Measurements from ENCODE around the gene SNX24.
"Not testable (repeated sequence)": the region's sequence is repeated elsewhere in the genome, so short reads cannot be mapped to it uniquely, and the experiment has no call there.

The SNX24 gene

DNA sequence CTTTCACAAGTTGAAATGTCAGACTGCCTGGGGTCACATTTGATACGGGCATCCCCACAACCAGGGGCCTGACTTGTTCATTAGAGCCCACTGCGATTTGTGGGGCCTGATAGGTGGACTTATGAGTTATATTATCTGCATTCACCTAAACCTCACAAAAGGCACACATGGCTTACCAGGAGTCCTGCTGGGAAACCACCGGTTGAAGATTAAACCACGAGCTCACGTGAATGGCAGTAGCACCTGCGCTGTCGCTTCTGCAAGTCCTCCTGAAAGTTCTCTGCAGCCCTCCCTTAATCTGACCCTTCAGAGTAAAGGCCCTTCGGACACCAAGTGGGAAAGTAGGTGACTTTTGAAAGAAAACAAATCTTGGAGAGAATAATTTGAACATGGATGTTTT is 122.2 kb downstream of the SNX24 start:
- in situ Hi-C loops (cut with HindIII; ENCODE audit: low sequenced_read_pairs): no loop called here
- no peak overlapping the region for H3K4me3 ChIP-seq (ENCODE audit: low read depth, low read length)
- DNase-seq (ENCODE audit: low read depth): no peak

DNA sequence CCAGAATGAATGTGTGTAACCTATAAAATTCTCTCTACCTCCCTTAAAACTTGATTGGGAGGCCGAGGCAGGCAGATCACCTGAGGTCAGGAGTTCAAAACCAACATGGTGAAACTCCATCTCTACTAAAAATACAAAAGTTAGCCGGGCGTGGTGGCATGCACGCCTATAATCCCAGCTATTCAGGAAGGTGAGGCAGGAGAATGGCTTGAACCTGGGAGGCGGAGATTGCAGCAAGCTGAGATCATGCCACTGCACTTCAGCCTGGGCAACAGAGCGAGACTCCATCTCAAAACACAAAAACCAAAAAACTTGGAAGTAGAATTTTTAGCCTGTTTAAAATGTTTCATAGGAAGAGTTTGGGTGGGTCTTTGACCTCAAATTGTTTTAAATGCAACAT is 122.6 kb downstream of the SNX24 start:
- H3K4me3 ChIP-seq (ENCODE audit: low read depth, low read length); in situ Hi-C loops (cut with HindIII; ENCODE audit: low sequenced_read_pairs); DNase-seq (ENCODE audit: low read depth): not testable (repeated sequence)

More for the DNA sequence above, 122.2 kb downstream of the SNX24 start:
- TF ChIP-seq, protein P1, sequence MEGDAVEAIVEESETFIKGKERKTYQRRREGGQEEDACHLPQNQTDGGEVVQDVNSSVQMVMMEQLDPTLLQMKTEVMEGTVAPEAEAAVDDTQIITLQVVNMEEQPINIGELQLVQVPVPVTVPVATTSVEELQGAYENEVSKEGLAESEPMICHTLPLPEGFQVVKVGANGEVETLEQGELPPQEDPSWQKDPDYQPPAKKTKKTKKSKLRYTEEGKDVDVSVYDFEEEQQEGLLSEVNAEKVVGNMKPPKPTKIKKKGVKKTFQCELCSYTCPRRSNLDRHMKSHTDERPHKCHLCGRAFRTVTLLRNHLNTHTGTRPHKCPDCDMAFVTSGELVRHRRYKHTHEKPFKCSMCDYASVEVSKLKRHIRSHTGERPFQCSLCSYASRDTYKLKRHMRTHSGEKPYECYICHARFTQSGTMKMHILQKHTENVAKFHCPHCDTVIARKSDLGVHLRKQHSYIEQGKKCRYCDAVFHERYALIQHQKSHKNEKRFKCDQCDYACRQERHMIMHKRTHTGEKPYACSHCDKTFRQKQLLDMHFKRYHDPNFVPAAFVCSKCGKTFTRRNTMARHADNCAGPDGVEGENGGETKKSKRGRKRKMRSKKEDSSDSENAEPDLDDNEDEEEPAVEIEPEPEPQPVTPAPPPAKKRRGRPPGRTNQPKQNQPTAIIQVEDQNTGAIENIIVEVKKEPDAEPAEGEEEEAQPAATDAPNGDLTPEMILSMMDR (IDR thresholded peaks at IDR 0.05; ENCODE audit: low read depth, low read length, missing control alignments): no peak

DNA sequence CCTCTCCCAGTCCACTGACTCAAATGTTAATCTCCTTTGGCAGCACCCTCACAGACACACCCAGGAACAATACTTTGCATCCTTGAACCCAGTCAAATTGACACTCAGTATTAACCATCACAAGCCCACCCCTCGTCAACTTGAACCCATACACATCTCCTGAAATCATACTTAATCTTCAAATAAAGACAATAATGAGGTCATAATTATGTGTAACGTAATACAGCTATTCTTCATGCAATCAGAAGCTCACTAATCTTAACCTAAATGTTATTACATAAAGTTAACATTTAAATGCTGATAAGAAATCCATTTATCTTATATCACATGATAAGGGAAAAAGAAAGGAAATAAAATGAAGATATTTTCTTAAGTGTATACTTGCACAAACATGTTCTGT is 125.9 kb downstream of the SNX24 start:
- TF ChIP-seq, protein P1 (IDR thresholded peaks at IDR 0.05; ENCODE audit: low read depth, low read length, missing control alignments): no peak
- in situ Hi-C loops (cut with HindIII; ENCODE audit: low sequenced_read_pairs): no loop called here
- DNase-seq (ENCODE audit: low read depth): no peak
- H3K4me3 ChIP-seq (ENCODE audit: low read depth, low read length): no peak overlapping the region

DNA sequence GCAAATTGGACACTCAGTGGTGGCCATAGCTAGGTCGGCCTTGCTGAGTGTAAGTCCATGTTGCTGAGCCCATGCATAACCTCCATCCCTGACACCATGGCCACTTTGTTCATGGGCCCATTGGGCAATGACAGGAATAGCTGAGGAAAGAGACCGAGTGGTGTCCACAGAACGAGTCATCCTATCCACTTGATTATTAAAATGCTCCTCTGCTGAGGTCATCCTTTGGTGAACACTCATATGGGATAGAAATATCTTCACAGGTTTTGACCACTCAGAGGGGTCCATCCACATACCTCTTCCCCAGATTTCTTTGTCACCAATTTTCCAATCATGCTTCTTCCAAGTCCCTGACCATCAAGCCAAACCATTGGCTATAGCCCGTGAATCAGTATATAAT is 127.5 kb downstream of the SNX24 start:
- H3K4me3 ChIP-seq (ENCODE audit: low read depth, low read length): no peak overlapping the region
- in situ Hi-C loops (cut with HindIII; ENCODE audit: low sequenced_read_pairs): no loop called here
- TF ChIP-seq, protein P1 (IDR thresholded peaks at IDR 0.05; ENCODE audit: low read depth, low read length, missing control alignments): no peak
- no peak for DNase-seq (ENCODE audit: low read depth)

DNA sequence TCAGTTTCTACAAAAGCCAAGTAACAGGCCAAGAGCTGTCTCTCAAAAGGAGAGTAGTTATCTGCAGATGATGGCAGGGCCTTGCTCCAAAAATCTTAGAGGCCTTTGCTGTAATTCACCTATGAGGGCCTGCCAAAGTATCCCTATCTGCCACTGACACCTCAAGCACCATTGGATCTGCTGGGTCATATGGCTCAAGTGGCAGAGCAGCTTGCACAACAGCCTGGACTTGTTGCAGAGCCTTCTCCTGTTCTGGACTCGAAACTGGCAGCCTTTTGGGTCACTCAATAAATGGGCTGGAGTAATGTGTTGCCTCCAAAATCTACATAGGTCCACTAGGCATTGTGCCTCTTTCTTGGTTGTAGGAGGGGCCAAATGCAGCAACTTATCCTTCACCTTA is 128.3 kb downstream of the SNX24 start:
- DNase-seq (ENCODE audit: low read depth); in situ Hi-C loops (cut with HindIII; ENCODE audit: low sequenced_read_pairs); H3K4me3 ChIP-seq (ENCODE audit: low read depth, low read length): not testable (repeated sequence)

DNA sequence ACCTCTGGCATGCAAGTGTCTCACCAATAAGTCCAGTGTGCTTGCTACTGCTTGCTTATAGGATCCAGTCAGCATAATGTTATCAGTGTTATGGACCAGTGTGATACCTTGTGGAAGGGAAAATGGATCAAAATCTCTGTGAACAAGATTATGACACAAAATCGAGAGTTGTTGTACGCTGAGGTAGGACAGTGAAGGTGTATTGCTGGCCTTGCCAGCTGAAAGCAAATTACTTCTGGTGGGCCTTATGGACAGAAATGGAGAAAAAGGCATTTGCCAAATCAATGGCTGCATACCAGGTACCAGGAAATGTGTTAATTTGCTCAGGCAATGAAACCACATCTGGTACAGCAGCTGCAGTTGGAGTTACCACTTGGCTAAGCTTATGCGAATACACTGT is 128.8 kb downstream of the SNX24 start:
- H3K4me3 ChIP-seq (ENCODE audit: low read depth, low read length); DNase-seq (ENCODE audit: low read depth); in situ Hi-C loops (cut with HindIII; ENCODE audit: low sequenced_read_pairs): not testable (repeated sequence)

DNA sequence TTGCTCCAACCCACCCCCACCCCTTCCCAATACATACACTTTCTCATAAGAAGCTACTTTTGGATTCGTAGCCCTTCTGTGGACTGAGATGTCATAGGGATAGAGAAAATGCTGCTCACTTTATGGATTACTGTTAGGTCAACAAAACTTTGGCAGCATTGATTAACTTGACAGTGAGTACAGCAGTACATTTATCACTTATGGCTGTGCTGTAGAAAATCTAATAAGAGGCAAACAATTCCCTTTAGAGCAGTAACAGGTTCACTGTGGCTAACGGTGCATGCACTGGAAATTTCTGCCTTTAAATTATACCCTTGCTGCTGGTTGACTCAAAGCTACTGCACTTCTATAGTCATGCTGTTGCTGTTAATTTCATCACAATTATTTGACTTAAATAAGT is 131.9 kb downstream of the SNX24 start:
- DNase-seq (ENCODE audit: low read depth): no peak

DNA sequence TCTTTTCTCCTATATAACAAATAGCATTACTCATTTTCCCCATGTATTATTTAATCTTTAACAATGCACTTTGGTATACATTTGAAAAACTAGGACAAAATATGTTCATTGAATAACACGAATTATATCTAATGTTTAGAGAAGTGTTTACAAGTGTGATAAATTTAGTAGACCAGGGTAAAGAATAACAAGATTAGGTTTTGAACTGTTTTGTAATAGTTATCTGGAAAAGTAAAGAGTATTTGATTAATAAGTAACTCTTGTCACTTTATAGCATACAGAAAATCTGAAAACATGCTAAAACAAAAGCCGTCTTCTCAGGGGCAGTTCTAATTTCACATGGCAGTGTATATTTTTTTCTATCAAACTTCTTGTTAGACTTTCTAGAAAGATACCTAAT is 132.7 kb downstream of the SNX24 start:
- TF ChIP-seq, protein P1 (IDR thresholded peaks at IDR 0.05; ENCODE audit: low read depth, low read length, missing control alignments): no peak
- no peak overlapping the region for H3K4me3 ChIP-seq (ENCODE audit: low read depth, low read length)
- in situ Hi-C loops (cut with HindIII; ENCODE audit: low sequenced_read_pairs): no loop called here
- no peak for DNase-seq (ENCODE audit: low read depth)

More for the DNA sequence above, 131.9 kb downstream of the SNX24 start:
- in situ Hi-C loops (cut with HindIII; ENCODE audit: low sequenced_read_pairs): no loop called here
- no peak overlapping the region for H3K4me3 ChIP-seq (ENCODE audit: low read depth, low read length)
- TF ChIP-seq, protein P1 (IDR thresholded peaks at IDR 0.05; ENCODE audit: low read depth, low read length, missing control alignments): no peak

Data from astrocyte of the cerebellum (primary cell).